CD4-positive, alpha-beta memory T cell (primary cell): ENCODE measurements around the gene CCR6. TPM values are rescaled to one million over a fixed set of nuclear protein-coding genes. Genes with fewer than 3 reads are reported as not detected.

Experiments
- CTCF ChIA-PET: fragments of 350-600 bp; sonication (Branson Sonifier 250); formaldehyde crosslinking; loops from one replicate; lab custom pipeline; 2021; ENCODE audit warnings: inconsistent platforms; ENCODE audit not compliant: partially characterized antibody; lab: Charles Lee
- POLR2A ChIA-PET: fragments of 350-600 bp; sonication (Branson Sonifier 250); formaldehyde crosslinking; loops from one replicate; lab custom pipeline; 2021; ENCODE audit not compliant: partially characterized antibody; lab: Charles Lee
- DNase-seq, 5 donors: peaks; one replicate each; pipeline versions ENCODE4 v3.0.0 to v3.0.0-alpha.2; 2020 to 2022; ENCODE audit warnings: mixed read lengths in 1 of 5
- H3K27ac ChIP-seq: one replicate; pipeline ENCODE4 v1.7.0; 2013; ENCODE audit warnings: low read depth, low read length
- H3K27me3 ChIP-seq: 2 replicates; pipeline ENCODE4 v1.7.0; 2013; ENCODE audit warnings: mild to moderate bottlenecking, low read length, moderate library complexity; ENCODE audit not compliant: insufficient read depth
- H3K36me3 ChIP-seq: 2 replicates; pipeline ENCODE4 v1.7.0; 2013; ENCODE audit warnings: mild to moderate bottlenecking, low read length, moderate library complexity; ENCODE audit not compliant: insufficient read depth
- H3K4me1 ChIP-seq: 2 replicates; pipeline ENCODE4 v1.7.0; 2013; ENCODE audit warnings: mild to moderate bottlenecking, low read length, moderate library complexity; ENCODE audit not compliant: insufficient read depth
- H3K4me3 ChIP-seq, 2 donors: one replicate each; pipeline ENCODE4 v1.7.0; 2013; ENCODE audit warnings: low read length in 2 of 2, mild to moderate bottlenecking in 1 of 2
- H3K9me3 ChIP-seq, 2 donors: one replicate each; pipeline ENCODE4 v1.7.0; 2013; ENCODE audit warnings: low read length in 2 of 2, control low read depth in 1 of 2; ENCODE audit not compliant: control insufficient read depth in 1 of 2
- H3K27ac Mint-ChIP-seq, 7 donors: one replicate each; pipeline ENCODE4 v1.8.0; 2020 to 2021; ENCODE audit warnings: mixed read lengths in 7 of 7, mild to moderate bottlenecking in 6 of 7, inconsistent platforms in 3 of 7, moderate library complexity in 3 of 7
- H3K27me3 Mint-ChIP-seq, 2 donors: one replicate each; pipeline ENCODE4 v1.8.0; 2020 to 2021; ENCODE audit warnings: mixed read lengths in 2 of 2
- H3K36me3 Mint-ChIP-seq, 2 donors: one replicate each; pipeline ENCODE4 v1.8.0; 2020 to 2021; ENCODE audit warnings: mixed read lengths in 2 of 2, inconsistent platforms in 1 of 2, mild to moderate bottlenecking in 1 of 2
- H3K4me1 Mint-ChIP-seq, 4 donors: one replicate each; pipeline ENCODE4 v1.8.0; 2020 to 2021; ENCODE audit warnings: mixed read lengths in 4 of 4, mild to moderate bottlenecking in 1 of 4
- H3K4me3 Mint-ChIP-seq, 8 donors: one replicate each; pipeline ENCODE4 v1.8.0; 2020 to 2021; ENCODE audit warnings: mixed read lengths in 8 of 8, mild to moderate bottlenecking in 7 of 8, moderate library complexity in 6 of 8, inconsistent platforms in 3 of 8
- H3K9me3 Mint-ChIP-seq, 8 donors: one replicate each; pipeline ENCODE4 v1.8.0; 2020 to 2021; ENCODE audit warnings: mixed read lengths in 8 of 8, mild to moderate bottlenecking in 5 of 8, inconsistent platforms in 3 of 8, moderate library complexity in 1 of 8
- intact Hi-C: fragments of 100-400 bp; cut with micrococcal nuclease; formaldehyde crosslinking; loops from one replicate; pipeline ENCODE4 v1.15.1; 2023
- polyA plus RNA-seq, 2 donors: library from polyadenylated mRNA; unstranded; fragments of 300-500 nt; fragmentation: Illumina TruSeq; gene quantifications; one replicate each; pipeline ENCODE4 v1.2.3, GENCODE V29; 2021
- total RNA-seq, 2 experiments: library from RNA; stranded (reverse); gene quantifications; one replicate each; pipeline ENCODE4 v1.2.3, GENCODE V29; 2021

Gene CCR6
- total and polyA plus RNA-seq, 4 experiments from 2014 or later: 21.7 to 124 (median 61.2) TPM

- Histone ChIP-seq H3K4me3 (peak overlapping the region in 1 of 2 donors; percentile 40), H3K36me3 (no peaks in the 10 kb centered on the region), H3K27ac (peak overlapping the region; percentile 62), H3K9me3 (no peaks in the 10 kb centered on the region), H3K4me1 (peaks cover 70% of the 10 kb centered on the region), H3K27me3 (no peaks in the 10 kb centered on the region)
- Mint-ChIP-seq H3K27ac (peak overlapping the region; percentile 91 to 99 (median 95)), H3K36me3 (no peaks in the 10 kb centered on the region), H3K4me1 (peaks cover 48 to 84% (median 67%) of the 10 kb centered on the region in 4 donors), H3K4me3 (peak overlapping the region; percentile 78 to 91 (median 83)), H3K9me3 (peaks cover 0 to 2% (median 0%) of the 10 kb centered on the region in 8 donors), H3K27me3 (no peaks in the 10 kb centered on the region)
- CTCF ChIA-PET: interaction anchor here (0.8 to 3.3 kb wide), 9 partner anchors 12 to 104 kb away, joined by 3 to 12 read pairs (median 3); partner anchors contain the start of gene CCR6
- intact Hi-C loops: loop anchor here (5.0 kb wide), 1 partner anchor 49 kb away; no protein-coding TSS in a partner anchor
- POLR2A ChIA-PET: interaction anchor here (0.9 to 6.6 kb wide), 11 partner anchors 18 to 137 kb away, joined by 3 to 68 read pairs (median 5); partner anchors contain the start of genes CCR6, CEP43 and RNASET2
- DNase-seq: no peak
Measured at GRCh38 chr6:167093406-167093921, 29.4 kb upstream of the CCR6 start.

- Histone ChIP-seq H3K36me3 (no peaks in the 10 kb centered on the region), H3K4me3 (peak overlapping the region in 1 of 2 donors; percentile 40), H3K27me3 (no peaks in the 10 kb centered on the region), H3K27ac (peak overlapping the region; percentile 62), H3K9me3 (no peaks in the 10 kb centered on the region), H3K4me1 (peaks cover 75% of the 10 kb centered on the region)
- Mint-ChIP-seq H3K9me3 (peaks cover 0 to 2% (median 0%) of the 10 kb centered on the region in 8 donors), H3K27me3 (no peaks in the 10 kb centered on the region), H3K36me3 (no peaks in the 10 kb centered on the region), H3K4me3 (peak overlapping the region; percentile 78 to 91 (median 83)), H3K27ac (peak overlapping the region; percentile 91 to 98 (median 95)), H3K4me1 (peaks cover 53 to 87% (median 72%) of the 10 kb centered on the region in 4 donors)
- DNase-seq: peak; percentile 72 to 86 (median 74)
- intact Hi-C loops: loop anchor here (2.0 to 5.0 kb wide), 4 partner anchors 25 to 95 kb away; partner anchors contain the start of gene CEP43
- ChIA-PET POLR2A (interaction anchor here (0.8 to 6.6 kb wide), 12 partner anchors 15 to 138 kb away, joined by 3 to 68 read pairs (median 5); partner anchors contain the start of genes CCR6, CEP43 and RNASET2), CTCF (interaction anchor here (0.8 to 3.3 kb wide), 11 partner anchors 12 to 105 kb away, joined by 3 to 12 read pairs (median 4); partner anchors contain the start of genes CCR6 and CEP43)
Measured at GRCh38 chr6:167093922-167094432, 28.9 kb upstream of the CCR6 start.

GRCh38 chr6:167094436-167094819, 28.5 kb upstream of the CCR6 start:
- Histone ChIP-seq H3K36me3 (no peaks in the 10 kb centered on the region), H3K4me1 (peaks cover 80% of the 10 kb centered on the region), H3K9me3 (no peaks in the 10 kb centered on the region), H3K4me3 (peak overlapping the region in 1 of 2 donors; percentile 40), H3K27me3 (no peaks in the 10 kb centered on the region), H3K27ac (peak overlapping the region; percentile 62)
- ChIA-PET POLR2A (interaction anchor here (0.8 to 6.6 kb wide), 11 partner anchors 14 to 138 kb away, joined by 3 to 68 read pairs (median 5); partner anchors contain the start of genes CCR6, CEP43 and RNASET2), CTCF (interaction anchor here (0.8 to 3.3 kb wide), 9 partner anchors 11 to 105 kb away, joined by 3 to 12 read pairs (median 3); partner anchors contain the start of genes CCR6 and CEP43)
- H3K4me1 Mint-ChIP-seq: peaks cover 55 to 87% (median 73%) of the 10 kb centered on the region in 4 donors
- H3K36me3 Mint-ChIP-seq: no peaks in the 10 kb centered on the region
- H3K4me3 Mint-ChIP-seq: peak overlapping the region; percentile 78 to 91 (median 83)
- H3K9me3 Mint-ChIP-seq: no peaks in the 10 kb centered on the region
- no peaks in the 10 kb centered on the region for H3K27me3 Mint-ChIP-seq
- DNase-seq: no peak
- peak overlapping the region; percentile 91 to 98 (median 95) for H3K27ac Mint-ChIP-seq
- intact Hi-C loops: loop anchor here (2.0 to 5.0 kb wide), 4 partner anchors 24 to 96 kb away; partner anchors contain the start of gene CEP43

- H3K27me3 ChIP-seq: no peaks in the 10 kb centered on the region
- peaks cover 56 to 87% (median 75%) of the 10 kb centered on the region in 4 donors for H3K4me1 Mint-ChIP-seq
- peaks cover 81% of the 10 kb centered on the region for H3K4me1 ChIP-seq
- CTCF ChIA-PET: interaction anchor here (0.7 to 3.3 kb wide), 6 partner anchors 11 to 95 kb away, joined by 3 to 12 read pairs (median 4); partner anchors contain the start of gene CEP43
- H3K36me3 ChIP-seq: no peaks in the 10 kb centered on the region
- no peaks in the 10 kb centered on the region for H3K9me3 ChIP-seq
- peak in 2 of 5 donors; percentile 31 to 62 for DNase-seq
- POLR2A ChIA-PET: interaction anchor here (0.8 to 6.6 kb wide), 5 partner anchors 13 to 48 kb away, joined by 3 to 68 read pairs (median 11); partner anchors contain the start of gene CCR6
- H3K4me3 ChIP-seq: no peak overlapping the region
- H3K4me3 Mint-ChIP-seq: peak overlapping the region; percentile 12 to 91 (median 81)
- peak overlapping the region; percentile 19 to 98 (median 95) for H3K27ac Mint-ChIP-seq
- H3K36me3 Mint-ChIP-seq: no peaks in the 10 kb centered on the region
- intact Hi-C loops: loop anchor here (2.0 to 5.0 kb wide), 4 partner anchors 24 to 96 kb away; partner anchors contain the start of gene CEP43
- H3K27ac ChIP-seq: peak overlapping the region; percentile 62
- H3K9me3 Mint-ChIP-seq: no peaks in the 10 kb centered on the region
- no peaks in the 10 kb centered on the region for H3K27me3 Mint-ChIP-seq
Measured at GRCh38 chr6:167094820-167095637, 27.9 kb upstream of the CCR6 start.

- peaks cover 51 to 79% (median 70%) of the 10 kb centered on the region in 4 donors for H3K4me1 Mint-ChIP-seq
- ChIA-PET CTCF (interaction anchor here (0.7 to 3.3 kb wide), 4 partner anchors 24 to 46 kb away, joined by 3 to 12 read pairs (median 6); no protein-coding TSS in a partner anchor), POLR2A (interaction anchor here (3.4 to 6.6 kb wide), 2 partner anchors 17 to 24 kb away, joined by 13 to 68 read pairs; partner anchors contain the start of gene CCR6)
- H3K4me3 ChIP-seq: no peak overlapping the region
- H3K36me3 ChIP-seq: no peaks in the 10 kb centered on the region
- no peaks in the 10 kb centered on the region for H3K36me3 Mint-ChIP-seq
- H3K4me1 ChIP-seq: peaks cover 73% of the 10 kb centered on the region
- intact Hi-C loops: loop anchor here (2.0 kb wide), 3 partner anchors 23 to 97 kb away; partner anchors contain the start of gene CEP43
- H3K4me3 Mint-ChIP-seq: peak overlapping the region in 1 of 8 donors; percentile 89
- H3K9me3 Mint-ChIP-seq: no peaks in the 10 kb centered on the region
- H3K27ac Mint-ChIP-seq: peak overlapping the region in 1 of 7 donors; percentile 91
- no peaks in the 10 kb centered on the region for H3K27me3 Mint-ChIP-seq
- peak overlapping the region; percentile 20 for H3K27ac ChIP-seq
- DNase-seq: no peak
- H3K9me3 ChIP-seq: no peaks in the 10 kb centered on the region
- no peaks in the 10 kb centered on the region for H3K27me3 ChIP-seq
Measured at GRCh38 chr6:167095888-167096287, 27.0 kb upstream of the CCR6 start.

GRCh38 chr6:167096991-167097390, 25.9 kb upstream of the CCR6 start:
- Mint-ChIP-seq H3K27me3 (no peaks in the 10 kb centered on the region), H3K4me1 (peaks cover 39 to 68% (median 59%) of the 10 kb centered on the region in 4 donors), H3K9me3 (no peaks in the 10 kb centered on the region), H3K27ac (peak overlapping the region in 4 of 7 donors; percentile 19 to 63 (median 47)), H3K36me3 (no peaks in the 10 kb centered on the region), H3K4me3 (no peak overlapping the region)
- no peak overlapping the region for H3K27ac ChIP-seq
- intact Hi-C loops: no loop called here
- H3K4me3 ChIP-seq: no peak overlapping the region
- H3K9me3 ChIP-seq: no peaks in the 10 kb centered on the region
- H3K36me3 ChIP-seq: no peaks in the 10 kb centered on the region
- no peak for DNase-seq
- no peaks in the 10 kb centered on the region for H3K27me3 ChIP-seq
- CTCF ChIA-PET: interaction anchor here (1.7 kb wide), 1 partner anchor 45 kb away, joined by 4 read pairs; no protein-coding TSS in a partner anchor
- H3K4me1 ChIP-seq: peaks cover 61% of the 10 kb centered on the region
- POLR2A ChIA-PET: no interaction called here
